Neutrophil (primary cell): ENCODE results near the gene TTLL1.
A peak's percentile ranks its signal among the peaks of the same experiment; 100 is the strongest.

ENCODE experiments used
- H3K27ac ChIP-seq: fragments of 200-600 bp; sonication (generic); 2 replicates; pipeline ENCODE4 v1.5.1; 2016; ENCODE audit warnings: mild to moderate bottlenecking, moderate library complexity
- H3K27me3 ChIP-seq: fragments of 200-600 bp; sonication (generic); 2 replicates; pipeline ENCODE4 v1.6.0; 2016; ENCODE audit warnings: mild to moderate bottlenecking
- H3K36me3 ChIP-seq: fragments of 200-600 bp; sonication (generic); 2 replicates; pipeline ENCODE4 v1.5.1; 2017
- H3K4me1 ChIP-seq, 2 experiments: fragments of 200-600 bp in 1 of 2; sonication (generic) in 1 of 2; 1 replicate in 1 of 2; 2 replicates in 1 of 2; pipeline versions ENCODE4 v1.5.1 to v1.6.1; 2013 to 2016; ENCODE audit warnings: low read depth in 1 of 2, low read length in 1 of 2, mild to moderate bottlenecking in 1 of 2, moderate library complexity in 1 of 2; ENCODE audit not compliant: control insufficient read depth in 1 of 2, insufficient read depth in 1 of 2
- H3K4me3 ChIP-seq, 2 experiments: fragments of 200-600 bp in 1 of 2; sonication (generic) in 1 of 2; 1 replicate in 1 of 2; 2 replicates in 1 of 2; pipeline ENCODE4 v1.5.1; 2013 to 2016; ENCODE audit warnings: low read depth in 1 of 2, low read length in 1 of 2, mild to moderate bottlenecking in 1 of 2, moderate library complexity in 1 of 2
- H3K9me3 ChIP-seq: fragments of 200-600 bp; sonication (generic); 2 replicates; pipeline ENCODE4 v1.5.1; 2016
- CTCF ChIP-seq: fragments of 200-600 bp; sonication (generic); IDR thresholded peaks from 2 replicates; pipeline ENCODE4 v1.5.1; 2016; ENCODE audit warnings: antibody characterized with exemption

Gene TTLL1

GRCh38 chr22:42994276-42994916 is 94.8 kb downstream of the TTLL1 start:
- Histone ChIP-seq H3K4me1 (peaks cover 78 to 81% of the 10 kb centered on the region in 2 experiments), H3K36me3 (no peaks in the 10 kb centered on the region), H3K27ac (peak overlapping the region; percentile 93), H3K27me3 (no peaks in the 10 kb centered on the region), H3K9me3 (no peaks in the 10 kb centered on the region), H3K4me3 (peak overlapping the region; percentile 56 to 58)
- TF ChIP-seq CTCF, result no peak

DNA sequence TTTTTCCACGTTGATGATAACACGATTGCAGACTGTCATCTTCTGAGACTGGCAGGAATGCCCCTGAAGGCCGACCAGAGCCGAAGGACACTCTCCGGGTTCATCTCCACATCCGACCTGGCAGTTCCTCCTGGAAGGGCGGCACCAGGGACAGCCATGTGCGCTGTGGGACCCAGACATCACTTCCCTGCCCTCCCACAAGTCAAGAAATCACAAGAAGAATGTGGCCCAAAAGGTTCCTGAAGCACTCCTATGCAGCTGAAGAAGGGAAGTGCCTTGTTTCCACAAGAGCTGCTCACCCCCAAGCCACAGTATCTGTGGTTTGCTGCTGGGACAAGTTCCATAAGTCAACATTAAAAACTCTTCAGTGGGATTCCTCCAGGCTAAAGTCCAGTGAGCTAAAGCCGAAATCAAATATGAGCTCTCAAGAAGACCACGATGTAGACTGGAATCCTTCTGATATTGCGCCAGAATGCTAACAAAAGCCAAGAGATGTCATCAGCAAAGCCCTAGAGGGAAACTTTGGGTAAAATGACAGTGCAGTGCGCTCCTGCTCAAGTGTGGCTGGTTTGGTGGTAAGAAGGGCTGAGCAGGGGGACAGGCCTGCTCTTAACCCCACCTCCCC is 95.4 kb downstream of the TTLL1 start:
- TF ChIP-seq CTCF, result no peak
- Histone ChIP-seq H3K4me1 (peaks cover 76 to 78% of the 10 kb centered on the region in 2 experiments), H3K4me3 (peak overlapping the region; percentile 56 to 58), H3K27ac (peak overlapping the region; percentile 93), H3K9me3 (no peaks in the 10 kb centered on the region), H3K27me3 (no peaks in the 10 kb centered on the region), H3K36me3 (no peaks in the 10 kb centered on the region)

DNA sequence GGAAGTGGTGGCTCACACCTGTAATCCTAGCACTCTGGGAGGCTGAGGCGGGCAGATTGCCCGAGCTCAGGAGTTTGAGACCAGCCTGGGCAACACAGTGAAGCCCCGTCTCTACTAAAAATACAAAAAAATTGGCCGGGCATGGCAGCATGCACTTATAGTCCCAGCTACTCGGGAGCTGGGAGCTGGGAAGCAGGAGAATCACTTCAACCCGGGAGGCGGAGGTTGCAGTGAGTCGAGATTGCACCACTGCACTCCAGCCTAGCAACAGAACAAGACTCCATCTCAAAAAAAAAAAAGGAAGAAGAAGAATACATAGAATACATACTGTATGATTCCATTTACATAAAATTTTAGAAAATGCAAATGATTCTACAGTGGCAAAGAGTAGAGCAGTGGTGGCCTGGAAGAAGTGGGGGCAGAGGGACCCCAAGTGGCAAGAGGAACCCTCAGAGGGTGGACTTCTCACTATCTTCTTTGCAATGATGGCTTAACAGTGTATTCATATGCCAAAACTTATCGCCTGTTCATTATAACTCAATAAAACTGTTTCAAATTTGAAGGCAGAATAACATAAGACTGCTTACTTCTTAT is 96.2 kb downstream of the TTLL1 start:
- no peaks in the 10 kb centered on the region for H3K36me3 ChIP-seq

GRCh38 chr22:42992092-42992491 is 97.1 kb downstream of the TTLL1 start:
- Histone ChIP-seq H3K9me3 (no peaks in the 10 kb centered on the region), H3K27ac (peak overlapping the region; percentile 93), H3K27me3 (no peaks in the 10 kb centered on the region), H3K4me1 (peaks cover 60 to 65% of the 10 kb centered on the region in 2 experiments), H3K4me3 (no peak overlapping the region), H3K36me3 (no peaks in the 10 kb centered on the region)
- no peak for TF ChIP-seq CTCF

More for the DNA sequence above, 96.2 kb downstream of the TTLL1 start:
- peak overlapping the region; percentile 56 to 58 for H3K4me3 ChIP-seq
- H3K27ac ChIP-seq, result peak overlapping the region; percentile 93
- no peak for TF ChIP-seq CTCF
- H3K9me3 ChIP-seq, result no peaks in the 10 kb centered on the region
- H3K27me3 ChIP-seq, result no peaks in the 10 kb centered on the region
- peaks cover 68 to 72% of the 10 kb centered on the region in 2 experiments for H3K4me1 ChIP-seq

DNA sequence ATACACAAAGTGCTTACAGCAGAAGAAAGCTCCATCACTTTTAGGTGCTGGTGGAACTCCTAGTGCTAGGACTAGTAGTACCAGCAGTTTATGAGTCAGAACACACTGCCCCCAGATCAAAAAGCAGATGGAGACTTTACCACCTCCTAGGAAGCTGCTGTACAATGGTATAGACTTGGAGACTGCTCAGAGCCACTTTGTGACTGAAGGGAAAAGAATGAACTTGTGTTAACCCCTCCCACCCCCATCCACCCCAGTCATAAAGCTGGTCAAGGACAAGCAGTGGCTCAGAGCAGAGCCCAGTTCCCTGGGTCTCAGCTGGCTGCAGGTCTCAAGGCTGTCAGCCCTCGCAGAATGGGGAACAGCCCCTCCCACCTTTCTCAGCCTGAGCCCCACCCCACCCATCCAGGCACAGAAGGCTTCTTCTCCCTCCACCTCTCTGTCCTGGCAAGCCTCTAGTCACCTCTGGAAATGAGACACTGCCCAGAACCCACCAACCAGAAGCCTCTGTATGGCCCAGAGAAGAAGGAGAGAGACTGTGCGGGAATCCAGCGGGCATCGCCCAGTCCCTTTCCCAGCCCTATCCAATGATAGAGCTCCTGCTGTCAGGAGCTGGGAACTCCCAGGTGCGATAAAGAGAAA is 98.1 kb downstream of the TTLL1 start:
- Histone ChIP-seq H3K4me3 (no peak overlapping the region), H3K36me3 (no peaks in the 10 kb centered on the region), H3K27ac (peak overlapping the region; percentile 12), H3K4me1 (peaks cover 50 to 55% of the 10 kb centered on the region in 2 experiments), H3K9me3 (no peaks in the 10 kb centered on the region), H3K27me3 (no peaks in the 10 kb centered on the region)
- TF ChIP-seq CTCF, result no peak
